Measurements from ENCODE around the gene TMEM248. TPM values are rescaled to one million over a fixed set of nuclear protein-coding genes. Genes with fewer than 3 reads are reported as not detected.

TMEM248 gene
- total RNA-seq, 2 donors from 2014 or later: 77.9 to 79.8 TPM

- no peaks in the 10 kb centered on the region for H3K4me1 Mint-ChIP-seq
These were observed 17.5 kb upstream of the TMEM248 start for GRCh38 chr7:66903360-66904062.

DNA sequence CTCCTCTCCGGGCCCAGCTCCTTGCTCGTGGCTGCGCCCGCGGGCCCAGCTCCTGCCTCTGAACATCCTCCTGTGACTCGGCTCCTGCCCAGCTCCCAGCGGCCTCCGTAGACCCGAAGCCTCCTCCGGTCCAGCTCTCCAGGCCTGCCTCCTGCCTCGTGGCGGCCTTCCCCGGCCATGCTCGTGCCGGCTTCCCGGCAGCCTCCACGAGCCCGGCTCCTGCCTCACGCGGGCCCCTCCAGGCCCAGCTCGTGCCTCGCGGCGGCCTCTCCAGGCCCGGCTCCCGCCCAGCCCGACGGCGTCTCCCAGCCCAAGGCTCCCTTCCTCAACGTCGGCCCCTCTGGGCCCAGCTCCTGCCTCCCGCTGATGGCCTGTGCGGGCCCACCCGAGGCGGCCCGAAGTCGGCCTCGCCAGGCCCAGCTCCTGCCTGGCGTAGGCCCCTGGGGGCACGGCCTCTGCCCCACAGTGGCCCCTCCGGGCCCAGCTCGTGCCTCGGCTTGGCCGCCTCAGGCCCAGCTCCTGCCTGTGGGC is 16.9 kb upstream of the TMEM248 start:
- no peaks in the 10 kb centered on the region for H3K4me1 ChIP-seq (ENCODE audit: control insufficient read depth, insufficient read depth, low read length)
- H3K4me1 Mint-ChIP-seq: no peaks in the 10 kb centered on the region
- no peaks in the 10 kb centered on the region for H3K27me3 ChIP-seq (ENCODE audit: control insufficient read depth, insufficient read depth, low read length, poor library complexity, severe bottlenecking)
- no peaks in the 10 kb centered on the region for H3K27me3 Mint-ChIP-seq (ENCODE audit: insufficient read depth)
- no peak overlapping the region for H3K4me3 ChIP-seq (ENCODE audit: low read length)
- WGBS, 2 experiments (ENCODE audit: insufficient coverage in 1 of 2, insufficient read length in 1 of 2): 96% methylated on average over 14 to 44 of the region's 44 CpGs
- no peaks in the 10 kb centered on the region for H3K9me3 ChIP-seq (ENCODE audit: control insufficient read depth, low read length)
- H3K36me3 ChIP-seq (ENCODE audit: control insufficient read depth, insufficient read depth, low read length): no peaks in the 10 kb centered on the region
- no peak for TF ChIP-seq CTCF (conservative IDR thresholded peaks at IDR 0.05)
- peaks cover 3% of the 10 kb centered on the region for H3K36me3 Mint-ChIP-seq (ENCODE audit: low read depth)
- DNase-seq: no peak
- H3K9ac ChIP-seq (ENCODE audit: extremely low read depth, low read length, poor library complexity, severe bottlenecking): no peak overlapping the region
- no peak overlapping the region for H3K27ac ChIP-seq (ENCODE audit: low read depth, low read length)
- H3K9me3 Mint-ChIP-seq: no peaks in the 10 kb centered on the region
- H3K27ac Mint-ChIP-seq: no peak overlapping the region
- H3K4me3 Mint-ChIP-seq: no peak overlapping the region

More at GRCh38 chr7:66903360-66904062, 17.5 kb upstream of the TMEM248 start:
- H3K27me3 Mint-ChIP-seq (ENCODE audit: insufficient read depth): no peaks in the 10 kb centered on the region
- TF ChIP-seq CTCF (conservative IDR thresholded peaks at IDR 0.05): no peak
- no peak overlapping the region for H3K4me3 ChIP-seq (ENCODE audit: low read length)
- peaks cover 4% of the 10 kb centered on the region for H3K36me3 ChIP-seq (ENCODE audit: control insufficient read depth, insufficient read depth, low read length)
- H3K9me3 ChIP-seq (ENCODE audit: control insufficient read depth, low read length): no peaks in the 10 kb centered on the region
- no peak overlapping the region for H3K27ac ChIP-seq (ENCODE audit: low read depth, low read length)
- H3K4me3 Mint-ChIP-seq: no peak overlapping the region
- H3K27ac Mint-ChIP-seq: peak overlapping the region; percentile 52
- no peak for DNase-seq
- H3K9ac ChIP-seq (ENCODE audit: extremely low read depth, low read length, poor library complexity, severe bottlenecking): no peak overlapping the region
- H3K27me3 ChIP-seq (ENCODE audit: control insufficient read depth, insufficient read depth, low read length, poor library complexity, severe bottlenecking): no peaks in the 10 kb centered on the region
- H3K9me3 Mint-ChIP-seq: no peaks in the 10 kb centered on the region
- 92 to 100% methylated on average over 21 to 32 of the region's 32 CpGs for WGBS, 2 experiments (ENCODE audit: insufficient coverage in 1 of 2, insufficient read length in 1 of 2)
- H3K36me3 Mint-ChIP-seq (ENCODE audit: low read depth): peaks cover 4% of the 10 kb centered on the region
- no peaks in the 10 kb centered on the region for H3K4me1 ChIP-seq (ENCODE audit: control insufficient read depth, insufficient read depth, low read length)

- Histone ChIP-seq H3K27me3 (ENCODE audit: control insufficient read depth, insufficient read depth, low read length, poor library complexity, severe bottlenecking) (no peaks in the 10 kb centered on the region), H3K4me1 (ENCODE audit: control insufficient read depth, insufficient read depth, low read length) (no peaks in the 10 kb centered on the region), H3K27ac (ENCODE audit: low read depth, low read length) (no peak overlapping the region), H3K36me3 (ENCODE audit: control insufficient read depth, insufficient read depth, low read length) (no peaks in the 10 kb centered on the region), H3K4me3 (ENCODE audit: low read length) (no peak overlapping the region), H3K9ac (ENCODE audit: extremely low read depth, low read length, poor library complexity, severe bottlenecking) (no peak overlapping the region), H3K9me3 (ENCODE audit: control insufficient read depth, low read length) (no peaks in the 10 kb centered on the region)
- Mint-ChIP-seq H3K36me3 (ENCODE audit: low read depth) (no peaks in the 10 kb centered on the region), H3K4me1 (no peaks in the 10 kb centered on the region), H3K27me3 (ENCODE audit: insufficient read depth) (peaks cover 1% of the 10 kb centered on the region), H3K9me3 (no peaks in the 10 kb centered on the region), H3K4me3 (no peak overlapping the region), H3K27ac (peak overlapping the region; percentile 50)
- no peak for DNase-seq
- WGBS, 2 experiments (ENCODE audit: insufficient coverage in 1 of 2, insufficient read length in 1 of 2): 90 to 91% methylated on average over 7 to 8 of the region's 8 CpGs
- TF ChIP-seq CTCF (conservative IDR thresholded peaks at IDR 0.05): no peak
These were observed 15.7 kb upstream of the TMEM248 start for GRCh38 chr7:66905278-66905677.
